CD14-positive monocyte (primary cell): ENCODE data around the gene CNPY2. TPM values are rescaled to one million over a fixed set of nuclear protein-coding genes. Genes with fewer than 3 reads are reported as not detected.

Experiments
- DNase-seq, 3 donors: peaks; one replicate each; pipeline ENCODE4 v3.0.0-alpha.2; 2011 to 2022
- H2AFZ ChIP-seq: 2 replicates; pipeline ENCODE4 v1.6.0; 2012; ENCODE audit warnings: mild to moderate bottlenecking, low read depth, low read length, inconsistent platforms; ENCODE audit not compliant: insufficient read depth, poor library complexity, severe bottlenecking
- H3K27ac ChIP-seq, 2 donors: 1 replicate in 1 of 2; 2 replicates in 1 of 2; pipeline ENCODE4 v1.5.1; 2012 to 2013; ENCODE audit warnings: low read length in 2 of 2, control low read depth in 1 of 2, inconsistent platforms in 1 of 2, low read depth in 1 of 2, mild to moderate bottlenecking in 1 of 2
- H3K27me3 ChIP-seq, 2 donors: one replicate each; pipeline versions ENCODE4 v1.6.0 to v1.6.1; 2011 to 2013; ENCODE audit warnings: low read length in 2 of 2; ENCODE audit not compliant: control insufficient read depth in 2 of 2, insufficient read depth in 2 of 2
- H3K36me3 ChIP-seq, 2 donors: replicated peaks in 1 of 2; 1 replicate in 1 of 2; 2 replicates in 1 of 2; pipeline versions ENCODE4 v1.5.1 to v1.6.1; 2012 to 2013; ENCODE audit warnings: low read length in 2 of 2, control low read depth in 1 of 2, inconsistent platforms in 1 of 2, mild to moderate bottlenecking in 1 of 2; ENCODE audit not compliant: insufficient read depth in 2 of 2, control insufficient read depth in 1 of 2
- H3K4me1 ChIP-seq, 2 donors: 1 replicate in 1 of 2; 2 replicates in 1 of 2; pipeline versions ENCODE4 v1.5.1 to v1.6.1; 2012 to 2013; ENCODE audit warnings: low read length in 2 of 2, control low read depth in 1 of 2, inconsistent platforms in 1 of 2, mild to moderate bottlenecking in 1 of 2, moderate library complexity in 1 of 2; ENCODE audit not compliant: insufficient read depth in 2 of 2, control insufficient read depth in 1 of 2
- H3K4me2 ChIP-seq: replicated peaks from 2 replicates; pipeline ENCODE3; 2012; ENCODE audit warnings: low read length, moderate library complexity, mild to moderate bottlenecking; ENCODE audit not compliant: poor library complexity, severe bottlenecking; ENCODE audit errors: extremely low read depth
- H3K4me3 ChIP-seq, 3 experiments: fragments of 200-600 bp in 1 of 3; sonication (generic) in 1 of 3; replicated peaks in 1 of 3; 1 replicate in 2 of 3; 2 replicates in 1 of 3; pipeline ENCODE4 v1.5.1; 2011 to 2013; ENCODE audit warnings: low read length in 3 of 3, mild to moderate bottlenecking in 3 of 3, control low read depth in 2 of 3, low read depth in 2 of 3, inconsistent platforms in 1 of 3, moderate library complexity in 1 of 3
- H3K79me2 ChIP-seq: 2 replicates; pipeline ENCODE4 v1.6.0; 2012; ENCODE audit warnings: mild to moderate bottlenecking, control low read depth, inconsistent platforms, low read length, moderate library complexity; ENCODE audit not compliant: insufficient read depth
- H3K9ac ChIP-seq: 2 replicates; pipeline ENCODE4 v1.6.0; 2017; ENCODE audit warnings: low read length, mild to moderate bottlenecking; ENCODE audit not compliant: insufficient read depth, poor library complexity, severe bottlenecking
- H3K9me3 ChIP-seq, 2 donors: replicated peaks in 1 of 2; 1 replicate in 1 of 2; 2 replicates in 1 of 2; pipeline versions ENCODE4 v1.5.1 to v1.6.1; 2012 to 2013; ENCODE audit warnings: low read length in 2 of 2, control low read depth in 1 of 2; ENCODE audit not compliant: control insufficient read depth in 1 of 2, insufficient read depth in 1 of 2
- H4K20me1 ChIP-seq: 2 replicates; pipeline ENCODE4 v1.6.0; 2012; ENCODE audit warnings: mild to moderate bottlenecking, low read length, control low read depth, moderate library complexity; ENCODE audit not compliant: insufficient read depth
- H3K27ac Mint-ChIP-seq, 7 donors: one replicate each; pipeline ENCODE4 v1.8.0; 2020; ENCODE audit warnings: mild to moderate bottlenecking in 7 of 7, mixed read lengths in 7 of 7, moderate library complexity in 6 of 7, inconsistent platforms in 2 of 7
- H3K27me3 Mint-ChIP-seq, 3 donors: one replicate each; pipeline ENCODE4 v1.8.0; 2021 to 2022; ENCODE audit warnings: low read depth in 3 of 3, mild to moderate bottlenecking in 3 of 3, mixed read lengths in 3 of 3, moderate library complexity in 3 of 3, inconsistent platforms in 1 of 3
- H3K36me3 Mint-ChIP-seq, 2 donors: one replicate each; pipeline ENCODE4 v1.8.0; 2020; ENCODE audit warnings: mixed read lengths in 2 of 2, inconsistent platforms in 1 of 2, mild to moderate bottlenecking in 1 of 2
- H3K4me1 Mint-ChIP-seq: one replicate; pipeline ENCODE4 v1.8.0; 2020; ENCODE audit warnings: mild to moderate bottlenecking, mixed read lengths
- H3K4me3 Mint-ChIP-seq, 2 donors: one replicate each; pipeline ENCODE4 v1.8.0; 2020; ENCODE audit warnings: mild to moderate bottlenecking in 2 of 2, mixed read lengths in 2 of 2, moderate library complexity in 1 of 2
- H3K9me3 Mint-ChIP-seq, 7 donors: one replicate each; pipeline ENCODE4 v1.8.0; 2020 to 2022; ENCODE audit warnings: mixed read lengths in 7 of 7, mild to moderate bottlenecking in 6 of 7, moderate library complexity in 6 of 7, inconsistent platforms in 2 of 7
- WGBS: methylation state at CpG from one replicate; pipeline ENCODE4 v1.1.5; 2013; ENCODE audit warnings: missing lambda C conversion rate; ENCODE audit not compliant: insufficient coverage; 5-methylcytosine and 5-hydroxymethylcytosine counted together
- intact Hi-C, 2 donors: fragments of 100-400 bp; cut with micrococcal nuclease; formaldehyde crosslinking; loops; one replicate each; pipeline versions ENCODE4 v1.15.0 to v1.15.1; 2023
- polyA plus RNA-seq, 3 donors: library from polyadenylated mRNA; depleted of rRNA in 1 of 3; unstranded in 2 of 3; stranded (reverse) in 1 of 3; fragments of 300-500 nt in 2 of 3; fragments of >200 nt in 1 of 3; fragmentation: Illumina TruSeq in 2 of 3; gene quantifications; 1 replicate in 2 of 3; 2 replicates in 1 of 3; pipeline ENCODE4 v1.2.3, GENCODE V29; 2012 to 2021
- TF ChIP-seq, protein P1 (sequence below): fragments of 200-600 bp; IDR thresholded peaks from one replicate; pipeline ENCODE4 v1.8.0; 2022; ENCODE audit warnings: antibody characterized with exemption, mild to moderate bottlenecking

The CNPY2 gene
- polyA plus RNA-seq, 3 donors: 50.4 to 122 (median 121) TPM

DNA sequence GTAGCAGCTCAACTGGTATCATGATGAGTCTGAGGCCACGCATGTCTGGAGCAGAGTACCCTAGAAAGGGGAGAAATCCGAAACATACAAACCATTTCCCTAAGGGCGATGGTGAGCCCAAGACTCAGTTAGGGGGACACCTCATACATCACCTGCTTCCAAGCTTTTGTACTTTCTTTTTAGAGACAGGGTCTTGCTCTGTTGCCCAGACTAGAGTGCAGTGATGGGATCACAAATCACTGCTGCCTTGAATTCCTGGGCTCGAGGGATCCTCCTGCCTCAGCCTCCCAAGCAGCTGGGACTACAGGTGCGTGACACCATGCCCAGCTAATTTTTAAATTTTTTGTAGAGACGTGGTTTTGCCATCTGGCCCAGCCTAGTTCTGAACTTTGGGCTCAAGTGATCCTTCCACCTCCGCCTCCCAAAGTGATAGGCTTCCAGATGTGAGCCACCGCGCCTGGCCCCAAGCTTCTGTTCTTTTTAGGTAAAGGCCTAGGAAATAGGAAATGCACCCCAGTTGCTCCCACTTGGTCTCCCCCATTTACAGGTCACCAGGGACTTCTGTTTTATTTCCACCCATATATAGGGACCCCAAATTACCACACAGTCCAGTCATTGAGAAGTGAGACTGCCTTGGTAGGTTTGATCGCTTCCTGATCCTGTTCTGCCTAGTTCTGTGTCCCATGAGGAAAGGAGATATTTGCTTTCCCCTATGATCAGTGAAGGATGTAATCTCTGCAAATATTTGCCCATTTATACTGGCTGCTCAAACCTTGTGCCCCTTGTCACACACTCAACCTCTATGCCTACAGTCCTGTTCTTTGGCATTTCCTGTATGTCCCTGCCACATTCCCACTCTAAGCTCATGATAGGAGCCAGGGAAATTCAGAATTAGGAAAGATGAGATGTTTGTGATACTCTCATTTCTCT is 46.6 kb upstream of the CNPY2 start, which contains the start of gene APOF:
Gene APOF, minus strand, starts transcription at position 728 of the 930 bp plus-strand sequence. Its CDS starts 112 bp downstream, at position 616.
- no peak within 1 kb of the TSS for H3K4me3 ChIP-seq
- H3K79me2 ChIP-seq: peaks cover 29% of the 10 kb centered on the region
- no peak within 1 kb of the TSS for H3K27ac ChIP-seq
- no peak within 1 kb of the TSS for H3K9ac ChIP-seq
- peaks cover 0 to 2% (median 1%) of the 10 kb centered on the region in 3 donors for H3K27me3 Mint-ChIP-seq
- H2AFZ ChIP-seq: peak within 1 kb of the TSS; percentile 36
- DNase-seq: no peak
- H4K20me1 ChIP-seq: peaks cover 15% of the 10 kb centered on the region
- H3K36me3 ChIP-seq: no peaks in the 10 kb centered on the region
- WGBS: 95% methylated on average over 3 of the region's 10 CpGs
- intact Hi-C loops: loop anchor here (5.0 to 10.0 kb wide), 3 partner anchors 45 to 102 kb away; partner anchors contain the start of genes CNPY2 (in 2 of the 2), MIP (in 1 of the 2) and SPRYD4 (in 1 of the 2)
- H3K4me2 ChIP-seq: no peak within 1 kb of the TSS
- no peaks in the 10 kb centered on the region for H3K27me3 ChIP-seq
- peak within 1 kb of the TSS in 1 of 7 donors; percentile 21 for H3K27ac Mint-ChIP-seq
- no peak within 1 kb of the TSS for H3K4me3 Mint-ChIP-seq
- H3K4me1 ChIP-seq: peaks cover 19 to 23% of the 10 kb centered on the region in 2 donors
- peaks cover 1 to 7% of the 10 kb centered on the region in 2 donors for H3K36me3 Mint-ChIP-seq
- H3K9me3 ChIP-seq: no peaks in the 10 kb centered on the region
- TF ChIP-seq, protein P1, sequence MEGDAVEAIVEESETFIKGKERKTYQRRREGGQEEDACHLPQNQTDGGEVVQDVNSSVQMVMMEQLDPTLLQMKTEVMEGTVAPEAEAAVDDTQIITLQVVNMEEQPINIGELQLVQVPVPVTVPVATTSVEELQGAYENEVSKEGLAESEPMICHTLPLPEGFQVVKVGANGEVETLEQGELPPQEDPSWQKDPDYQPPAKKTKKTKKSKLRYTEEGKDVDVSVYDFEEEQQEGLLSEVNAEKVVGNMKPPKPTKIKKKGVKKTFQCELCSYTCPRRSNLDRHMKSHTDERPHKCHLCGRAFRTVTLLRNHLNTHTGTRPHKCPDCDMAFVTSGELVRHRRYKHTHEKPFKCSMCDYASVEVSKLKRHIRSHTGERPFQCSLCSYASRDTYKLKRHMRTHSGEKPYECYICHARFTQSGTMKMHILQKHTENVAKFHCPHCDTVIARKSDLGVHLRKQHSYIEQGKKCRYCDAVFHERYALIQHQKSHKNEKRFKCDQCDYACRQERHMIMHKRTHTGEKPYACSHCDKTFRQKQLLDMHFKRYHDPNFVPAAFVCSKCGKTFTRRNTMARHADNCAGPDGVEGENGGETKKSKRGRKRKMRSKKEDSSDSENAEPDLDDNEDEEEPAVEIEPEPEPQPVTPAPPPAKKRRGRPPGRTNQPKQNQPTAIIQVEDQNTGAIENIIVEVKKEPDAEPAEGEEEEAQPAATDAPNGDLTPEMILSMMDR: no peak
- no peaks in the 10 kb centered on the region for H3K9me3 Mint-ChIP-seq
- H3K4me1 Mint-ChIP-seq: peaks cover 26% of the 10 kb centered on the region

DNA sequence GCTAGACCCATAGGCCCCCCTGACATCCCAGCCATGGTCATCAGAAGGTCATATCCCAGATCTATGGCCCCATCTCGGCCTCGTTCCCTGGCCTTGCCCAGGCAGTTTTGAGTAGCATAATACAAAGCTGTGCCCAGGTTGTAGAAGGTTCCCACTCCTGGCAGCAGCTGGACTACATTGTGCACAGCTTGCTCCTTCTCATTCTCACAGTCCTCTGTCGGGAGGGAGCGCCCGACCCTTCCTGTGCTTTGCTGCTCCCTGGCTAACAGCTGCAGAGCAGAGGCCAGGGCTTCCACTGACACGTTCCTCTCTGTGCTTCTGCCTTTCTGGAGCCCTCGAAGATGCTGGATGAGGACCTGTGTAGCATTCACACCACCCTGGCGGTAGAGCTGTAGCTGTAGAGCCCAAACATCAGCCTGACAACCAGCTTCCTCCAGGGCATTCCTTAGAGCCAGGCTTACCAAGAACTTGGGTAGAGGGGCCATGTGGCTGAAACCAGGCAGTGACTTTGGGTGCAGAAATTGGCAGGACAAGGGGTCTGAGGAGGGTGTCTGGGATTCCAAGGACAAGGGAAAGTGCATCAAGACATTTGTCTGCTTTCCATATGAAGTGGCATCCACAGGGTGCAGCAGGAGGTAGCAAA is 45.8 kb upstream of the CNPY2 start:
- H3K4me2 ChIP-seq: no peak overlapping the region
- no peak overlapping the region for H3K4me3 Mint-ChIP-seq
- H3K9ac ChIP-seq: no peak overlapping the region
- H2AFZ ChIP-seq: peak overlapping the region; percentile 36
- 93% methylated on average over 8 of the region's 8 CpGs for WGBS
- H3K4me1 ChIP-seq: peaks cover 19 to 23% of the 10 kb centered on the region in 2 donors
- peaks cover 3 to 8% of the 10 kb centered on the region in 2 donors for H3K36me3 Mint-ChIP-seq
- H3K27ac Mint-ChIP-seq: peak overlapping the region in 4 of 7 donors; percentile 21 to 96 (median 72)
- TF ChIP-seq, protein P1: no peak
- H3K79me2 ChIP-seq: peaks cover 37% of the 10 kb centered on the region
- H3K27me3 Mint-ChIP-seq: peaks cover 0 to 2% (median 1%) of the 10 kb centered on the region in 3 donors
- peaks cover 23% of the 10 kb centered on the region for H4K20me1 ChIP-seq
- H3K27me3 ChIP-seq: no peaks in the 10 kb centered on the region
- intact Hi-C loops: loop anchor here (2.0 to 10.0 kb wide), 4 partner anchors 44 to 103 kb away; partner anchors contain the start of genes CNPY2 (in 2 of the 2), CS (in 1 of the 2), MIP (in 1 of the 2) and SPRYD4 (in 1 of the 2)
- no peak overlapping the region for H3K4me3 ChIP-seq
- no peaks in the 10 kb centered on the region for H3K9me3 Mint-ChIP-seq
- H3K9me3 ChIP-seq: no peaks in the 10 kb centered on the region
- no peak for DNase-seq
- peak overlapping the region in 1 of 2 donors; percentile 89 for H3K27ac ChIP-seq
- H3K4me1 Mint-ChIP-seq: peaks cover 26% of the 10 kb centered on the region
- H3K36me3 ChIP-seq: no peaks in the 10 kb centered on the region
